ENCODE measurements around the gene PRR35. TPM values are rescaled to one million over a fixed set of nuclear protein-coding genes. Genes with fewer than 3 reads are reported as not detected.

Gene PRR35
- total and polyA plus RNA-seq, 8 donors, result 0.06 TPM; not detected in 7

- Histone ChIP-seq H3K27ac (no peak overlapping the region), H3K27me3 (no peaks in the 10 kb centered on the region), H3K36me3 (peaks cover 0 to 29% of the 10 kb centered on the region in 2 donors), H3K4me1 (peaks cover 0 to 19% of the 10 kb centered on the region in 2 donors), H3K9me3 (no peaks in the 10 kb centered on the region), H3K4me3 (no peak overlapping the region)
- intact Hi-C loops (cut with DNase I), result no loop called here
- TF ChIP-seq CTCF (IDR thresholded peaks at IDR 0.05), result no peak
- ATAC-seq (no peak), DNase-seq (no peak)
These were observed 12.9 kb downstream of the PRR35 start for GRCh38 chr16:572865-573650.

- Histone ChIP-seq H3K4me3 (no peak overlapping the region), H3K9me3 (no peaks in the 10 kb centered on the region), H3K27ac (no peak overlapping the region), H3K4me1 (peaks cover 0 to 19% of the 10 kb centered on the region in 2 donors), H3K27me3 (no peaks in the 10 kb centered on the region), H3K36me3 (peaks cover 0 to 29% of the 10 kb centered on the region in 2 donors)
- DNase-seq (no peak), ATAC-seq (no peak)
- no peak for TF ChIP-seq CTCF (IDR thresholded peaks at IDR 0.05)
- intact Hi-C loops (cut with DNase I), result no loop called here
These were observed 14.0 kb downstream of the PRR35 start for GRCh38 chr16:574021-574760.

- no peak for ATAC-seq
- intact Hi-C loops (cut with DNase I), result loop anchor here in 1 of 2 donors (5.0 kb wide), 1 partner anchor 87 kb away; no protein-coding TSS in a partner anchor
These were observed 15.4 kb downstream of the PRR35 start for GRCh38 chr16:575354-576196.

GRCh38 chr16:576197-576822, 16.1 kb downstream of the PRR35 start:
- no peak for TF ChIP-seq CTCF (IDR thresholded peaks at IDR 0.05)
- intact Hi-C loops (cut with DNase I), result loop anchor here in 1 of 2 donors (5.0 kb wide), 1 partner anchor 86 kb away; no protein-coding TSS in a partner anchor
- Histone ChIP-seq H3K9me3 (no peaks in the 10 kb centered on the region), H3K4me3 (no peak overlapping the region), H3K27ac (no peak overlapping the region), H3K36me3 (peaks cover 0 to 40% of the 10 kb centered on the region in 2 donors), H3K4me1 (peaks cover 0 to 9% of the 10 kb centered on the region in 2 donors), H3K27me3 (no peaks in the 10 kb centered on the region)
- DNase-seq (no peak), ATAC-seq (no peak)

More at GRCh38 chr16:575354-576196, 15.4 kb downstream of the PRR35 start:
- no peak for TF ChIP-seq CTCF (IDR thresholded peaks at IDR 0.05)
- Histone ChIP-seq H3K27ac (no peak overlapping the region), H3K36me3 (peaks cover 0 to 32% of the 10 kb centered on the region in 2 donors), H3K4me3 (no peak overlapping the region), H3K4me1 (peaks cover 0 to 11% of the 10 kb centered on the region in 2 donors), H3K27me3 (no peaks in the 10 kb centered on the region), H3K9me3 (no peaks in the 10 kb centered on the region)
- DNase-seq, result no peak
